Pulmonary artery endothelial cell (primary cell): ENCODE results near the gene SFT2D3. TPM values are rescaled to one million over a fixed set of nuclear protein-coding genes. Genes with fewer than 3 reads are reported as not detected.

Experiments
- DNase-seq: peaks from one replicate; pipeline ENCODE4 v3.0.0-alpha.2; 2011; ENCODE audit warnings: low read depth, low spot score
- total RNA-seq: library from RNA; depleted of rRNA; stranded (reverse); fragments of >200 nt; gene quantifications from 2 replicates; pipeline ENCODE4 v1.2.3, GENCODE V29; 2014

SFT2D3 gene
- total RNA-seq, 1 donor from 2014 or later, result 4.8 TPM

DNA sequence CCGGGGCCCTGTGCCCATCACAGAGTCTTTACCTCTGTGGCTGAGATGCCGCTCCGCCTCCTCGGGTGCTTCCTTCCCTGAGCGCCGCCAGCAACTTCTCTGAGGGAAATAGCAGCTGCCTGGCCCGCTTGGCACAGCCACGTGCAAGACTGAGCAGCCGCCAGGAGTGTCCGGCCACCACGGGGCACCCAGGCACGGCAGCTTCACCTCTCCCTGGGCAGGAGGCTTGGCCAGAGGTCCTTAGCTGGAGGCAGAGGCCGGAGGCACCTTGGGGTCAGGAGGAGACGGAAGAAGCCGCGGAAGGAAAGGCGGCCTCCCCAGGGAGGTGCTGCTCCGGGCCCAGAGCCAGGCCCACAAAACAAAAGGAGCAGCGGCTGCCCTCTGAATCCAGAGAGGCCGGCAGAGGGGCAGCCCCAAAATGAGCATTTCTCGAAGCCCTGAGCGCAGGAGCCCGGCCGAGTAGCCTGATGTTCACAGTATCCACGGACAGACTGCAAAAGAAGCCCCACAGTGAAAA lies 20.0 kb upstream of the SFT2D3 start:
- no peak for DNase-seq

DNA sequence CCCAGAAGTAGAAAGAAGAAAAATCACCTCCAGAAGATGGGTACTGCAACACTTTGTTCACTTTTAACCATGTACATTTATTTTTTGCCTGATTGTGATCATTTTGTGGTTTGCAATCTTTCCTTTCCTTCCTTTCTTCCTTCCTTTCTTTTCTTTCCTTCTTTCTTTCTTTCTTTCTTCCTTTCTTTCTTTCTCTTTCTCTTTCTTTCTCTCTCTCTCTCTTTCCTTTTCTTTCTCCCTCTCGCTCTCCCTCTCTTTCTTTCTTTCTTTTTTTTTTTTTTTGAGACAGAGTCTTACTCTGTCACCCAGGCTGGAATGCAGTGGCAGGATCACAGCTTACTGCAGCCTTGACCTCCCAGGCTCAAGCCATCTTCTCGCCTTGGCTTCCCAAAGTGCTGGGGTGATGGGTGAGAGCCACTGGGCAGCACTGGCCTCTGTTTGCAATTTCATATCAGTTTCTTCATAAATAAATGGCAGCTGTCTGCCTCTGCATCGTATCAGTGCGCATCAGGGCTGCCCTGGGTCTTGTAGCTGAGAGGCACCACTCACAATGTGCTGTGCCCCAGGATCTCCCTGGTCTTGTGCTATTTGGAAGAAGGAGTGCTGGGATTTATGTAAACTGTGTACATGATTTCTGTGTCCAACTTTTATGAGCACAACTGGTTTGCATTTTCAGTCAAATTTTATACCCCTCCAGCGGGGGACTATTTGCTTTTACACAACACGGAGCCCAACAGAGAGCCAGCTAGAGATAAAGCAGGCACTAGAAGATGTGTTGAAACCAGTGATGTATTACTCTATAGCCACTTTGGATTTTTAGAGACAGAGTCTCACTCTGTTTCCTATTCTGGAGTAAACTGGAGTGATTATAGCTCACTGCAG lies 19.1 kb upstream of the SFT2D3 start:
- DNase-seq, result no peak

DNA sequence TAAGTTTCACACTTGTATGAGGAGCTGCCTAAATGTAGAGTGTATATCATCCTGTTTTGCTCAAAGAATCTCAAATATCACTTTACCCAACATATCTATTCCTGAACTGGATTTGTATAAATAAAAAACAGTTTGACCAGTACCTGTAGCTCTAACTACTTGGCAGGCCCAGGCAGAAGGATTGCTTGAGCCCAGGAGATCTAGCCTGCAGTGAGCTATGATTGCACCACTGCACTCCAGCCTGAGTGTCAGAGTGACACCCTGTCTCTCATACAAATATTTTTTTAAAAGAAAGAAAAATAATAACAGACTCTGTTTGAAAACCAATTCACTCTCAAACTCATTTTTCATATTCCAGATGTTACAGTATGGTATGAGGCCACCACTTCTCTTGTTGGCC lies 18.2 kb upstream of the SFT2D3 start:
- no peak for DNase-seq

DNA sequence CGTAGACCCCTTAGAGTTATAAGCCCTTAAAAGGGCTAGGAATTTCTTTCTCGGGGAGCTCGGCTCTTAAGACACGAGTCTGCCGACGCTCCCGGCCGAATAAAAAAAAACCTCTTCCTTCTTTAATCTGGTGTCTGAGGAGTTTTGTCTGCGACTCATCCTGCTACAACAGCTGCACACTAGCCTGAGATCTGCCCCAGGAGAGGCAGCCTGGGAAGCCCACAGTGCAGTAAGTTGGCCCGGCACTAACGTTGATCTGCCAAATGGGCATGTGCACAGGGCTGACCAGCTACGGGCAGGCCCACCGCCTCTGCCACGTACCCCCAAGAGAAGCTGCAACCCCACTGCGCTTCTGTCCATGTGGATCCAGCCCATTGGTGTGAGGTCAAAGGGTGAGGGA lies 17.5 kb upstream of the SFT2D3 start:
- DNase-seq, result no peak

GRCh38 chr2:127685410-127686080 lies 15.8 kb upstream of the SFT2D3 start:
- DNase-seq, result no peak

DNA sequence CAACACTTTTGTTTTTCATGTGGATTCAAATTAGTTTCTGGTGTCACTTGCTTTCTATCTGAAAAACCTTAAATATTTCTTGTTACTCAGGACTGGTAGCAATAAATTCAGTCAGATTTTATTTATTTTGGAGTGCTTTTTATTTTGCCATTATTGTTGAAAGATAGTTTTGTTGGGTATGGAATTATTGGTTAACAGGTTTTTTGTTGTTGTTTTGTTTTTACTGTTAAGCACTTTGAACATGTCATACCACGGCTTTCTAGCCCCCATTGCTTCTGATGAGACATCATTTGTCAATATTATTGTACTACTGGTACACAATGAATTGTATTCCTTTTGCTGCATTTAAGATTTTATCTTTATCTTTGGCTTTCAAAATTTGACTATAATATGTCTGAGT lies 12.9 kb upstream of the SFT2D3 start:
- DNase-seq, result no peak

GRCh38 chr2:127690696-127691095 lies 10.6 kb upstream of the SFT2D3 start:
- DNase-seq, result no peak

- no peak for DNase-seq
These were observed 6.3 kb upstream of the SFT2D3 start for GRCh38 chr2:127694986-127695385.

DNA sequence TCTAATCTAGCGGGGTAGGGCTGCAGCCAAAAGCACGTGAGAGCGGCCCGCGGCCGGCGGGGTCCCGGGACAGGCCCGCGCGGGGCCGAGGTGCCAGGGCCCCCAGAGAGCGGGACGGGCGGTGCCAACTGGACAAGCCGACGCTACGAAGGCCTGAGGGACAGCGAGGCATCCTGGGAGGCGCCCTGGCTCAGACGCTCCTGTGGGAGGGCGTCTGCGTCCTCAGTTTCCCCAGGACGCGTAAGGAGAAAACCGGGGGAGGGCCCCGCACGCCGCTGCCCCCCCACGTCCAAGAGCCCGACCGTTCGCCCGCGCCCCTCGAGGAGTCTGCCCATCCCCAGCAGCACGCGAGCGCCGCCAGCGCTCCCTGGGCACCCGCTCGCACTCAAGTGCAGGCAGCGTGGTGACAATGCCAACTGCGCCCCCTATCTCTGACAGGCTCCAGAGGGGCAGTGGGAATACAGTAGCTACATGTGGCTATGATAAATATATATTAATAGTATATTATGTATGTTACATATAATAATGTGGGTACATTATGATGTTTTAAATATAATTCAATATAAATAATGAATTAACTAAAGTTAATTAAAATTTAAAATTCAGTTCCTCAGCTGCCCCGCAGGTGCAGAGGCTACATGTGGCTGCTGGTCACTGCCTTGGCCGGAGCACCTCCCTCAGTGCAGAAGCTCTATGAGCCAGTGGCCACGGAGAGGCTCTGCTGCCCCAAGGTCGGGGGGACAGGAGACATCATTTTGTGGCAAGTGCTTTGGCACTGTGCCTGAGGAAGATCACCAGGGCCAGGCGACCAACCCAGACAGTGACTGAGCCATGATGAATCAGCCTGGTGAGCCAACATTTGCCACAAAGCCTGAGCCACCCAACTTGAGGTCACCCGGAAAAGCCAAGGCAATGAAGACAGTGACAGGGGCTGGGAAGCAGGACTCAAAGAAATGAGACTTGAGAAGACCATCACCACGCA lies 5.5 kb upstream of the SFT2D3 start:
- DNase-seq, result peak; percentile 46

DNA sequence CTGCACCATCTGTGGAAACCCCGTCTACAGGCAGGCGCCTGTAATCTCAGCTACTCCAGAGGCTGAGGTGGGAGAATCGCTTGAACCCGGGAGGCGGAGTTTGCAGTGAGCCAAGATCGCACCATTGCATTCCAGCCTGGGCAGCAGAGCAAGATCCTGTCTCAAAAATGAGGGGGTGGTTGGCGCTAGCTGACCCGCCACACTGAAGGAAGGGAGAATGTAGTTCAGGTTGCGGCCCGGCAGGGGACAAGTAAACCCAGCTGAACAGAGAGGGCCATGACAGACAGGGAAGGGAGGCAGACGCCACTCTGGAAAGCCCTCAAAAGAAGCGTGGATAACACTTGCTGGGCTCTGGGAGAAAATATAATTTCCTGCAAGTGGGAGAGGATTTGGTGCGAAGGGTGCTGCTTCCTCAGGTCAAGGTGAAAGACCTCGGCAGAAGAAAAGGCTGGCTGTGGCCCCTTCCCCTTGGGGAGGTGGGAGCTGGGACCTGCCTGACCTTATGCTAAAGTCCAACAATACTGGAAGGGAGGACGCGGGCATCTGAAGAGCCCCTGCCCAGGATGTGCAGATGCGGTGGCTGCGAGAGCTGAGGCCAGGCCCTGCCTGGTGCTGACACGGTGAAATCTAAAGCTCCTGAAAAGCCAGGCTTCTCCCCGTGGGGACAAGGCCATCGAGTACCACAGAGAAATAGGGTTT lies 3.7 kb upstream of the SFT2D3 start:
- DNase-seq, result no peak

- DNase-seq, result no peak
These were observed 2.5 kb upstream of the SFT2D3 start for GRCh38 chr2:127698553-127699355.

GRCh38 chr2:127700527-127701192 lies 637 bp upstream of the SFT2D3 start:
- DNase-seq, result no peak

DNA sequence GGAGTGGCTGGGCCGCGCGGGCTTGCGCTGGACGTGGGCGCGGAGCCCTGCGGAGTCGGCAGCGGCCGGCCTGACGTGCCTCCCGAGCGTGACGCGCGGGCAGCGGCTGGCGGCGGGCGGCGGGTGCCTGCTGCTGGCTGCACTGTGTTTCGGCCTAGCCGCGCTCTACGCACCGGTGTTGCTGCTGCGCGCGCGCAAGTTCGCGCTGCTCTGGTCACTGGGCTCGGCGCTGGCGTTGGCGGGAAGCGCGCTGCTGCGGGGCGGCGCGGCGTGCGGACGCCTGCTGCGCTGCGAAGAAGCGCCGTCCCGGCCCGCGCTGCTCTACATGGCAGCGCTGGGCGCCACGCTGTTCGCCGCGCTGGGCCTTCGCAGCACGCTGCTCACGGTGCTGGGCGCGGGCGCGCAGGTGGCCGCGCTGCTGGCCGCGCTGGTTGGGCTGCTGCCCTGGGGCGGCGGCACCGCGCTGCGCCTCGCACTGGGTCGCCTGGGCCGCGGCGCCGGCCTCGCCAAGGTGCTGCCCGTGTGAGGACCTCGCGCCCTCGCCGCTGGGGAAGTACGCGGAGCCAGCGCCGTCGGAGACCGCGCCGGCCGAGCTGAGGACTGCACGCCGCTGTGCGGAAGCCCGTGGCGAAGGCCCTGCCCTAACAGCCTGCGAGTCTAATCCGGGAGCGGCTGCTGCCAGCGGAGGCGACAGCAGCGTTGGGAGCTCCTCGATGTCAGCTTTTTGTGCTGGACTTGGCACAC lies 526 bp downstream of the SFT2D3 start:
- peak; percentile 37 for DNase-seq

- no peak for DNase-seq
These were observed 1.2 kb downstream of the SFT2D3 start for GRCh38 chr2:127702395-127703009.

- DNase-seq, result no peak
These were observed 2.0 kb downstream of the SFT2D3 start for GRCh38 chr2:127703282-127703681.

- DNase-seq, result no peak
These were observed 3.5 kb downstream of the SFT2D3 start for GRCh38 chr2:127704641-127705390.

DNA sequence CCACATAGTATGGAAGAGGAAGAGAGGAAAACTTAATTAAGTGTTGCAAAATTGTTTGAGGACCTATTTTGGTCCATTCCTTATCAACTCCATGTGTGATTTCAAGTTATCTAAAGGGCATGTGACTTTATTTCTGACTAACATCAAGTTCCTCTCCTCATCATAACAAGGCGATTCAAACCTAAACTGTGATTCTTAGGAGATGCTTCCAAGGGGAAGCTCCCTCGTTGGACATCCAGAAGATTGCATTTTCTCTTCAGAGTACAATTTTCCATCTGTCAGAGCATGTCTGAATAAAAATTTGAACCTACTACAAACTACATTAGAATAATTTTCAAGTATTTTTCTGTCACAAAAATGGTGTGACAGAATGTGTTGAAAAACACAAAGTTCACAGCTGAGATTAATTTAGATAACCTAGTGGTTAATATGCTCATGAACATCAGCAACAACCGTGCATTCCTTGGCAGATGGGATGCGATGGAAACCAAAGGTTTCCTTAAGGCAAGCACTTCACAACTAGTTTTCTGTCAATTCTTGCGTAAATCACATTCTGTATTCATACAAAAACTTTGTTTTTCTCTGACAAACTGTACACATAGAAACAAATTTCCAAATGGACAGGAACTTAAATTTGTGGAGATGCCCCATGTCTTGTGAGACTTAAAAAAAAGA lies 4.2 kb downstream of the SFT2D3 start:
- DNase-seq, result no peak
